Nephron progenitor cell (in vitro differentiated cells): Measurements from ENCODE around the gene ATRNL1.

Experiments
- DNase-seq: peaks from one replicate; pipeline ENCODE4 v3.0.0; 2021
- H3K27ac Mint-ChIP-seq: 2 replicates; pipeline ENCODE4 v1.8.0; 2021; ENCODE audit warnings: mild to moderate bottlenecking, moderate library complexity, mixed read lengths
- H3K27me3 Mint-ChIP-seq: 2 replicates; pipeline ENCODE4 v1.8.0; 2021; ENCODE audit warnings: mild to moderate bottlenecking, low read depth, mixed read lengths; ENCODE audit not compliant: poor library complexity
- H3K36me3 Mint-ChIP-seq: 2 replicates; pipeline ENCODE4 v1.8.0; 2021; ENCODE audit warnings: low read depth, mixed read lengths
- H3K4me1 Mint-ChIP-seq: 2 replicates; pipeline ENCODE4 v1.8.0; 2021; ENCODE audit warnings: mixed read lengths
- H3K4me3 Mint-ChIP-seq: 2 replicates; pipeline ENCODE4 v1.8.0; 2021; ENCODE audit warnings: mild to moderate bottlenecking, moderate library complexity, mixed read lengths
- H3K9me3 Mint-ChIP-seq: 2 replicates; pipeline ENCODE4 v1.8.0; 2021; ENCODE audit warnings: mild to moderate bottlenecking, moderate library complexity, mixed read lengths
- CTCF ChIP-seq: fragments of 200-600 bp; sonication (generic); IDR thresholded peaks from 2 replicates; pipeline ENCODE4 v1.5.0; 2021; ENCODE audit warnings: antibody characterized with exemption

ATRNL1 gene

GRCh38 chr10:115047705-115048104 is 45.5 kb upstream of the ATRNL1 start:
- Mint-ChIP-seq H3K27me3 (no peaks in the 10 kb centered on the region), H3K4me3 (no peak overlapping the region), H3K36me3 (no peaks in the 10 kb centered on the region), H3K9me3 (peaks cover 1% of the 10 kb centered on the region), H3K27ac (no peak overlapping the region), H3K4me1 (peaks cover 8% of the 10 kb centered on the region)
- no peak for DNase-seq
- no peak for TF ChIP-seq CTCF

- H3K27ac Mint-ChIP-seq = no peak overlapping the region
- TF ChIP-seq CTCF = no peak
Observed at GRCh38 chr10:115049318-115049717, 43.8 kb upstream of the ATRNL1 start.

GRCh38 chr10:115049960-115050359 is 43.2 kb upstream of the ATRNL1 start:
- Mint-ChIP-seq H3K27ac (no peak overlapping the region), H3K9me3 (no peaks in the 10 kb centered on the region), H3K4me1 (peaks cover 8% of the 10 kb centered on the region), H3K4me3 (no peak overlapping the region), H3K27me3 (no peaks in the 10 kb centered on the region), H3K36me3 (no peaks in the 10 kb centered on the region)
- no peak for DNase-seq
- no peak for TF ChIP-seq CTCF

More at GRCh38 chr10:115049318-115049717, 43.8 kb upstream of the ATRNL1 start:
- H3K27me3 Mint-ChIP-seq = no peaks in the 10 kb centered on the region
- H3K36me3 Mint-ChIP-seq = no peaks in the 10 kb centered on the region
- DNase-seq = no peak
- peaks cover 8% of the 10 kb centered on the region for H3K4me1 Mint-ChIP-seq
- no peak overlapping the region for H3K4me3 Mint-ChIP-seq
- no peaks in the 10 kb centered on the region for H3K9me3 Mint-ChIP-seq

GRCh38 chr10:115050375-115051010 is 42.7 kb upstream of the ATRNL1 start:
- H3K27ac Mint-ChIP-seq = no peak overlapping the region
- TF ChIP-seq CTCF = no peak
- H3K27me3 Mint-ChIP-seq = no peaks in the 10 kb centered on the region

GRCh38 chr10:115051216-115051615 is 41.9 kb upstream of the ATRNL1 start:
- H3K36me3 Mint-ChIP-seq = no peaks in the 10 kb centered on the region
- peaks cover 8% of the 10 kb centered on the region for H3K4me1 Mint-ChIP-seq
- no peak overlapping the region for H3K27ac Mint-ChIP-seq
- TF ChIP-seq CTCF = no peak
- H3K27me3 Mint-ChIP-seq = no peaks in the 10 kb centered on the region
- no peaks in the 10 kb centered on the region for H3K9me3 Mint-ChIP-seq
- no peak overlapping the region for H3K4me3 Mint-ChIP-seq
- DNase-seq = no peak

More at GRCh38 chr10:115050375-115051010, 42.7 kb upstream of the ATRNL1 start:
- no peaks in the 10 kb centered on the region for H3K9me3 Mint-ChIP-seq
- H3K4me1 Mint-ChIP-seq = peaks cover 8% of the 10 kb centered on the region
- no peaks in the 10 kb centered on the region for H3K36me3 Mint-ChIP-seq
- H3K4me3 Mint-ChIP-seq = no peak overlapping the region
- no peak for DNase-seq

- no peaks in the 10 kb centered on the region for H3K36me3 Mint-ChIP-seq
- TF ChIP-seq CTCF = no peak
Observed at GRCh38 chr10:115052226-115052625, 40.9 kb upstream of the ATRNL1 start.

More at GRCh38 chr10:115052226-115052625, 40.9 kb upstream of the ATRNL1 start:
- Mint-ChIP-seq H3K9me3 (no peaks in the 10 kb centered on the region), H3K27ac (no peak overlapping the region), H3K27me3 (no peaks in the 10 kb centered on the region), H3K4me1 (peaks cover 8% of the 10 kb centered on the region), H3K4me3 (no peak overlapping the region)
- DNase-seq = no peak
